Panc1 (cell line): ENCODE results near the gene ZCCHC14. TPM values are rescaled to one million over a fixed set of nuclear protein-coding genes. Genes with fewer than 3 reads are reported as not detected.

Experiments
- ATAC-seq: fragments of 200-7000 bp; cut with Tn5 transposase; 2 replicates; pipeline ENCODE4 v1.9.1; 2020; ENCODE audit warnings: mild to moderate bottlenecking, moderate library complexity
- BruUV-seq: library from RNA; stranded (reverse); fragments of 400-500 nt; replicated peaks from 2 replicates; lab custom pipeline; 2021; lab: Mats Ljungman, UMichigan
- CTCF ChIA-PET: fragments of 300-600 bp; sonication (Branson Sonifier 250); formaldehyde crosslinking; loops from one replicate; lab custom pipeline; 2022; ENCODE audit warnings: antibody characterized with exemption; lab: Charles Lee
- POLR2A ChIA-PET: fragments of 300-600 bp; sonication (Branson Sonifier 250); formaldehyde crosslinking; loops from one replicate; lab custom pipeline; 2022; ENCODE audit warnings: antibody characterized with exemption; lab: Charles Lee
- DNase-seq: peaks from one replicate; pipeline ENCODE4 v3.0.0-alpha.2; 2010; ENCODE audit warnings: low read depth, low spot score
- H3K27ac ChIP-seq: 2 replicates; pipeline ENCODE4 v1.5.1; 2011; ENCODE audit warnings: mild to moderate bottlenecking, low read length, inconsistent platforms
- H3K27me3 ChIP-seq: fragments of 200-500 bp; sonication (Bioruptor generic); 2 replicates; pipeline ENCODE4 v1.6.0; 2014; ENCODE audit warnings: low read length, inconsistent platforms; ENCODE audit not compliant: control insufficient read depth, insufficient read depth
- H3K36me3 ChIP-seq: fragments of 200-500 bp; sonication (Bioruptor generic); 2 replicates; pipeline ENCODE4 v1.5.1; 2014; ENCODE audit warnings: inconsistent platforms, mild to moderate bottlenecking, low read length, moderate library complexity; ENCODE audit not compliant: control insufficient read depth, insufficient read depth
- H3K4me1 ChIP-seq: 2 replicates; pipeline ENCODE4 v1.5.1; 2011; ENCODE audit warnings: inconsistent platforms, mild to moderate bottlenecking, low read length, moderate library complexity; ENCODE audit not compliant: control insufficient read depth, insufficient read depth
- H3K4me3 ChIP-seq, 2 experiments: 2 replicates each; pipeline ENCODE4 v1.5.1; 2011 to 2012; ENCODE audit warnings: low read depth in 2 of 2, low read length in 2 of 2, mild to moderate bottlenecking in 2 of 2, inconsistent platforms in 1 of 2, moderate library complexity in 1 of 2
- H3K9me3 ChIP-seq: fragments of 200-500 bp; sonication (Bioruptor generic); 2 replicates; pipeline ENCODE4 v1.5.1; 2014; ENCODE audit warnings: low read depth, mild to moderate bottlenecking, inconsistent platforms, low read length, moderate library complexity; ENCODE audit not compliant: control insufficient read depth, insufficient read depth
- CTCF ChIP-seq: fragments of 450-650 bp; IDR thresholded peaks from 2 replicates; pipeline ENCODE4 v1.5.1; 2017; ENCODE audit warnings: mild to moderate bottlenecking
- POLR2AphosphoS5 ChIP-seq: IDR thresholded peaks from 2 replicates; pipeline ENCODE4 v1.6.1; 2012; ENCODE audit warnings: mild to moderate bottlenecking, low read depth, low read length, moderate library complexity
- SIN3A ChIP-seq: IDR thresholded peaks from 2 replicates; pipeline ENCODE4 v1.6.1; 2012; ENCODE audit warnings: low read depth, mild to moderate bottlenecking, low read length, moderate library complexity, borderline replicate concordance; ENCODE audit not compliant: insufficient read depth
- TCF7L2 ChIP-seq: IDR thresholded peaks from 2 replicates; pipeline ENCODE4 v1.6.1; 2011; ENCODE audit warnings: mild to moderate bottlenecking, low read depth, low read length, inconsistent platforms
- in situ Hi-C: cut with HindIII; loops from 2 replicates; pipeline ENCODE4 v1.10.0; 2016; ENCODE audit warnings: low sequenced_read_pairs, low pct_unique_long_range_greater_than_20kb
- intact Hi-C: fragments of 100-400 bp; cut with micrococcal nuclease; formaldehyde crosslinking; loops from one replicate; pipeline ENCODE4 v1.10.0; 2022; ENCODE audit not compliant: unreplicated experiment
- total RNA-seq: library from RNA; stranded (reverse); gene quantifications from one replicate; pipeline ENCODE4 v1.2.1, GENCODE V29; 2021; ENCODE audit not compliant: unreplicated experiment
- TF ChIP-seq, protein P1 (sequence below), 2 experiments: IDR thresholded peaks; 2 replicates each; pipeline ENCODE4 v1.6.1; 2011 to 2012; ENCODE audit warnings: low read depth in 2 of 2, control low read depth in 1 of 2, low read length in 1 of 2, mild to moderate bottlenecking in 1 of 2, moderate library complexity in 1 of 2; ENCODE audit not compliant: insufficient read depth in 1 of 2

The ZCCHC14 gene
- total RNA-seq, 1 experiment from 2014 or later: 35.0 TPM

DNA sequence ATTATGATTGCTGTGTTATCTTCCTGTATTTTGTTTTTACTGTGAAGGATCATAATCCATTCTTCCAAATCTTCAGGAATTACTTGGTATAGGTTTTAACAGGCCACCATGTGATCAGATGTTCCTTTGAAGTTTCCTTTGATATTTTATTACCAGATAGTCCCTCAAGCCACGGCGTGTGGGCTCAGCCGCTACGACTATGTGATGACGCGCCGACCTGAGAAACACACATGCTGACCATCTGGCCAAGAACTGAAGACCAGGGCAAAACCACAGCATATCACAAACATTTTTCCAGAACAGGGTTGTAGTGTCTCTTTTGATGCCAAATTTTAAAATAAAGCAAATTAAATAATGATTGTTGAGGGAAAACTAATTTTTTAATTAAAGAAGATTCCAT is 47.3 kb downstream of the ZCCHC14 start:
- DNase-seq: no peak
- Histone ChIP-seq H3K27me3 (no peaks in the 10 kb centered on the region), H3K27ac (no peak overlapping the region), H3K4me1 (no peaks in the 10 kb centered on the region), H3K4me3 (no peak overlapping the region), H3K9me3 (no peaks in the 10 kb centered on the region), H3K36me3 (peaks cover 7% of the 10 kb centered on the region)
- POLR2A ChIA-PET: no interaction called here
- TF ChIP-seq POLR2AphosphoS5: no peak
- no peak for TF ChIP-seq SIN3A
- TF ChIP-seq TCF7L2: no peak
- no peak for TF ChIP-seq CTCF
- TF ChIP-seq, protein P1, sequence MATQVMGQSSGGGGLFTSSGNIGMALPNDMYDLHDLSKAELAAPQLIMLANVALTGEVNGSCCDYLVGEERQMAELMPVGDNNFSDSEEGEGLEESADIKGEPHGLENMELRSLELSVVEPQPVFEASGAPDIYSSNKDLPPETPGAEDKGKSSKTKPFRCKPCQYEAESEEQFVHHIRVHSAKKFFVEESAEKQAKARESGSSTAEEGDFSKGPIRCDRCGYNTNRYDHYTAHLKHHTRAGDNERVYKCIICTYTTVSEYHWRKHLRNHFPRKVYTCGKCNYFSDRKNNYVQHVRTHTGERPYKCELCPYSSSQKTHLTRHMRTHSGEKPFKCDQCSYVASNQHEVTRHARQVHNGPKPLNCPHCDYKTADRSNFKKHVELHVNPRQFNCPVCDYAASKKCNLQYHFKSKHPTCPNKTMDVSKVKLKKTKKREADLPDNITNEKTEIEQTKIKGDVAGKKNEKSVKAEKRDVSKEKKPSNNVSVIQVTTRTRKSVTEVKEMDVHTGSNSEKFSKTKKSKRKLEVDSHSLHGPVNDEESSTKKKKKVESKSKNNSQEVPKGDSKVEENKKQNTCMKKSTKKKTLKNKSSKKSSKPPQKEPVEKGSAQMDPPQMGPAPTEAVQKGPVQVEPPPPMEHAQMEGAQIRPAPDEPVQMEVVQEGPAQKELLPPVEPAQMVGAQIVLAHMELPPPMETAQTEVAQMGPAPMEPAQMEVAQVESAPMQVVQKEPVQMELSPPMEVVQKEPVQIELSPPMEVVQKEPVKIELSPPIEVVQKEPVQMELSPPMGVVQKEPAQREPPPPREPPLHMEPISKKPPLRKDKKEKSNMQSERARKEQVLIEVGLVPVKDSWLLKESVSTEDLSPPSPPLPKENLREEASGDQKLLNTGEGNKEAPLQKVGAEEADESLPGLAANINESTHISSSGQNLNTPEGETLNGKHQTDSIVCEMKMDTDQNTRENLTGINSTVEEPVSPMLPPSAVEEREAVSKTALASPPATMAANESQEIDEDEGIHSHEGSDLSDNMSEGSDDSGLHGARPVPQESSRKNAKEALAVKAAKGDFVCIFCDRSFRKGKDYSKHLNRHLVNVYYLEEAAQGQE (IDR thresholded peaks at IDR 0.05; ENCODE audit: insufficient read depth in 1 of 2, low read depth in 2 of 2, low read length in 1 of 2): no peak
- CTCF ChIA-PET: no interaction called here
- intact Hi-C loops (no loop called here), in situ Hi-C loops (no loop called here)
- no peak for ATAC-seq
- BruUV-seq: no TSS peak

DNA sequence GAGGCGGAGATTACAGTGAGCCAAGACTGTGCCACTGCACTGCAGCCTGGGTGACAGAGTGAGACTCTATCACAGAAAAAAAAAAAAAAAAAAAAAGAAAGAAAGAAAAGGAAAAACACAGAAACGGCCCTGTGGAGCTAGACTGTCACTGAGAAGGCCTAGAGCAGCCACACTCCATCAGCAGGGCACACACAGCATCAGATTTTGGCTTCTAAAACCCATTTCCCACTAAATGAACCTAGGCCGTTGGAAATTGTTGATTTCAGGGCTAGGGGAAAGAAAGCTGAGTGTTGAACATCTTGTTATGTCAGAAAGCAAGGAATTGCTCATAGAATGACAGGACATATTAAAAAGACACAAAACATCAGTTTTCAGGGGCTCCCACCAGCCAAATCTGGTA is 48.9 kb downstream of the ZCCHC14 start:
- intact Hi-C loops: no loop called here
- Histone ChIP-seq H3K36me3 (peaks cover 7% of the 10 kb centered on the region), H3K4me1 (no peaks in the 10 kb centered on the region), H3K27ac (no peak overlapping the region), H3K4me3 (no peak overlapping the region), H3K9me3 (no peaks in the 10 kb centered on the region), H3K27me3 (no peaks in the 10 kb centered on the region)
- ChIA-PET POLR2A (interaction anchor here (0.7 kb wide), 1 partner anchor 84 kb away, joined by 6 read pairs; no protein-coding TSS in a partner anchor), CTCF (no interaction called here)
- TF ChIP-seq CTCF: no peak
- DNase-seq: no peak
- no TSS peak for BruUV-seq
- in situ Hi-C loops: no loop called here
- ATAC-seq: no peak

DNA sequence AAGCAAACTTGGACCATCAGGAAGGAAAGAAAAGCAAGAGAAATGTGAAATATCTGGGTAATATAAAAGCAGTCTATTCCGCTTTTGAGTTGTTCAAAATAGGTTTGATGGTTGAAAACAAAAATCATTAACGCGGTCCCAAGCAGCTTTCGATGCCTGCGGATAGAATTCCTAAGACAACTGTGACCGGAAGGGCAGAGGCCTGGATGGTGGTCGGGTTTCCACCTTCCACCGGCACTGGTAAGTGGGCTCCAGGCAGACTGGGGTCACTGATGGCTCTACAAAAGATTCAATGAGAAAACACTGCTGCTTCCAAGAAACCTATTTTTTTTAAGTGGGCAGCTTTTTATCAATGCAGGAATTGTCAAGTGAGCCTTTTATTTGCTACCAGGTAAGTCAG is 49.8 kb downstream of the ZCCHC14 start:
- ChIA-PET CTCF (no interaction called here), POLR2A (no interaction called here)
- TF ChIP-seq CTCF: no peak
- TF ChIP-seq TCF7L2: no peak
- no peak for TF ChIP-seq POLR2AphosphoS5
- TF ChIP-seq, protein P1 (IDR thresholded peaks at IDR 0.05; ENCODE audit: insufficient read depth in 1 of 2, low read depth in 2 of 2, low read length in 1 of 2): no peak
- no peak for TF ChIP-seq SIN3A
- H3K36me3 ChIP-seq: peaks cover 4% of the 10 kb centered on the region
- no peaks in the 10 kb centered on the region for H3K4me1 ChIP-seq
- in situ Hi-C loops: no loop called here
- H3K27me3 ChIP-seq: no peaks in the 10 kb centered on the region
- BruUV-seq: no TSS peak
- ATAC-seq (no peak), DNase-seq (no peak)
- H3K4me3 ChIP-seq: no peak overlapping the region
- H3K9me3 ChIP-seq: no peaks in the 10 kb centered on the region
- intact Hi-C loops: no loop called here
- H3K27ac ChIP-seq: no peak overlapping the region
